ENCODE results near the gene RADX.

RADX gene

GRCh38 chrX:106611679-106612392, at the start of gene RADX:
TSS of gene RADX (plus strand) at chrX:106611978. CDS start at chrX:106612081, 103 bp downstream.
- H3K36me3 ChIP-seq (ENCODE audit: insufficient read depth, low read depth, low read length) = no peaks in the 10 kb centered on the region
- H3K27me3 ChIP-seq (ENCODE audit: insufficient read depth, low read length) = peaks cover 20% of the 10 kb centered on the region
- H3K4me1 ChIP-seq (ENCODE audit: insufficient read depth, low read length) = no peaks in the 10 kb centered on the region
- H3K4me3 ChIP-seq (ENCODE audit: low read length) = peak within 1 kb of the TSS; percentile 82
- peak within 1 kb of the TSS; percentile 72; the same call in 1 of the 2 replicates for H3K9ac ChIP-seq (ENCODE audit: low read depth, low read length)
- H3K27ac ChIP-seq (ENCODE audit: low read length) = no peak within 1 kb of the TSS
- no peaks in the 10 kb centered on the region for H3K9me3 ChIP-seq (ENCODE audit: insufficient read depth, low read depth, low read length)

- Histone ChIP-seq H3K4me1 (ENCODE audit: insufficient read depth, low read length) (no peaks in the 10 kb centered on the region), H3K9ac (ENCODE audit: low read depth, low read length) (no peak overlapping the region), H3K27me3 (ENCODE audit: insufficient read depth, low read length) (no peaks in the 10 kb centered on the region), H3K27ac (ENCODE audit: low read length) (no peak overlapping the region), H3K9me3 (ENCODE audit: insufficient read depth, low read depth, low read length) (no peaks in the 10 kb centered on the region), H3K4me3 (ENCODE audit: low read length) (no peak overlapping the region), H3K36me3 (ENCODE audit: insufficient read depth, low read depth, low read length) (no peaks in the 10 kb centered on the region)
Observed at GRCh38 chrX:106564986-106565385, 46.8 kb upstream of the RADX start.

GRCh38 chrX:106566362-106566761, 45.4 kb upstream of the RADX start:
- H3K4me3 ChIP-seq (ENCODE audit: low read length) = no peak overlapping the region
- no peak overlapping the region for H3K9ac ChIP-seq (ENCODE audit: low read depth, low read length)
- H3K27me3 ChIP-seq (ENCODE audit: insufficient read depth, low read length) = no peaks in the 10 kb centered on the region
- no peaks in the 10 kb centered on the region for H3K36me3 ChIP-seq (ENCODE audit: insufficient read depth, low read depth, low read length)
- H3K9me3 ChIP-seq (ENCODE audit: insufficient read depth, low read depth, low read length) = no peaks in the 10 kb centered on the region
- H3K27ac ChIP-seq (ENCODE audit: low read length) = no peak overlapping the region
- H3K4me1 ChIP-seq (ENCODE audit: insufficient read depth, low read length) = no peaks in the 10 kb centered on the region

GRCh38 chrX:106581856-106582255, 29.9 kb upstream of the RADX start:
- Histone ChIP-seq H3K9me3 (ENCODE audit: insufficient read depth, low read depth, low read length) (peaks cover 10% of the 10 kb centered on the region; the same call in 1 of the 2 replicates), H3K9ac (ENCODE audit: low read depth, low read length) (no peak overlapping the region), H3K36me3 (ENCODE audit: insufficient read depth, low read depth, low read length) (no peaks in the 10 kb centered on the region), H3K4me3 (ENCODE audit: low read length) (no peak overlapping the region), H3K27me3 (ENCODE audit: insufficient read depth, low read length) (no peaks in the 10 kb centered on the region), H3K27ac (ENCODE audit: low read length) (no peak overlapping the region), H3K4me1 (ENCODE audit: insufficient read depth, low read length) (no peaks in the 10 kb centered on the region)

- H3K9ac ChIP-seq (ENCODE audit: low read depth, low read length) = no peak overlapping the region
- H3K27me3 ChIP-seq (ENCODE audit: insufficient read depth, low read length) = no peaks in the 10 kb centered on the region
- no peaks in the 10 kb centered on the region for H3K9me3 ChIP-seq (ENCODE audit: insufficient read depth, low read depth, low read length)
- H3K4me3 ChIP-seq (ENCODE audit: low read length) = no peak overlapping the region
- H3K36me3 ChIP-seq (ENCODE audit: insufficient read depth, low read depth, low read length) = no peaks in the 10 kb centered on the region
- no peaks in the 10 kb centered on the region for H3K4me1 ChIP-seq (ENCODE audit: insufficient read depth, low read length)
- no peak overlapping the region for H3K27ac ChIP-seq (ENCODE audit: low read length)
Observed at GRCh38 chrX:106585478-106585877, 26.3 kb upstream of the RADX start.

GRCh38 chrX:106588801-106589200, 23.0 kb upstream of the RADX start:
- no peaks in the 10 kb centered on the region for H3K27me3 ChIP-seq (ENCODE audit: insufficient read depth, low read length)
- no peak overlapping the region for H3K4me3 ChIP-seq (ENCODE audit: low read length)
- H3K9me3 ChIP-seq (ENCODE audit: insufficient read depth, low read depth, low read length) = no peaks in the 10 kb centered on the region
- no peak overlapping the region for H3K27ac ChIP-seq (ENCODE audit: low read length)
- no peaks in the 10 kb centered on the region for H3K36me3 ChIP-seq (ENCODE audit: insufficient read depth, low read depth, low read length)
- no peaks in the 10 kb centered on the region for H3K4me1 ChIP-seq (ENCODE audit: insufficient read depth, low read length)
- no peak overlapping the region for H3K9ac ChIP-seq (ENCODE audit: low read depth, low read length)

GRCh38 chrX:106599411-106599810, 12.4 kb upstream of the RADX start:
- Histone ChIP-seq H3K4me3 (ENCODE audit: low read length) (no peak overlapping the region), H3K36me3 (ENCODE audit: insufficient read depth, low read depth, low read length) (no peaks in the 10 kb centered on the region), H3K9me3 (ENCODE audit: insufficient read depth, low read depth, low read length) (no peaks in the 10 kb centered on the region), H3K9ac (ENCODE audit: low read depth, low read length) (no peak overlapping the region), H3K4me1 (ENCODE audit: insufficient read depth, low read length) (no peaks in the 10 kb centered on the region), H3K27me3 (ENCODE audit: insufficient read depth, low read length) (no peaks in the 10 kb centered on the region), H3K27ac (ENCODE audit: low read length) (no peak overlapping the region)

- no peaks in the 10 kb centered on the region for H3K27me3 ChIP-seq (ENCODE audit: insufficient read depth, low read length)
- no peaks in the 10 kb centered on the region for H3K36me3 ChIP-seq (ENCODE audit: insufficient read depth, low read depth, low read length)
- H3K27ac ChIP-seq (ENCODE audit: low read length) = no peak overlapping the region
- H3K9ac ChIP-seq (ENCODE audit: low read depth, low read length) = no peak overlapping the region
- H3K4me1 ChIP-seq (ENCODE audit: insufficient read depth, low read length) = no peaks in the 10 kb centered on the region
- no peak overlapping the region for H3K4me3 ChIP-seq (ENCODE audit: low read length)
- no peaks in the 10 kb centered on the region for H3K9me3 ChIP-seq (ENCODE audit: insufficient read depth, low read depth, low read length)
Observed at GRCh38 chrX:106606571-106606970, 5.2 kb upstream of the RADX start.

- Histone ChIP-seq H3K27me3 (ENCODE audit: insufficient read depth, low read length) (peaks cover 11% of the 10 kb centered on the region), H3K4me1 (ENCODE audit: insufficient read depth, low read length) (no peaks in the 10 kb centered on the region), H3K4me3 (ENCODE audit: low read length) (no peak overlapping the region), H3K9ac (ENCODE audit: low read depth, low read length) (no peak overlapping the region), H3K36me3 (ENCODE audit: insufficient read depth, low read depth, low read length) (no peaks in the 10 kb centered on the region), H3K9me3 (ENCODE audit: insufficient read depth, low read depth, low read length) (no peaks in the 10 kb centered on the region), H3K27ac (ENCODE audit: low read length) (no peak overlapping the region)
Observed at GRCh38 chrX:106608016-106608415, 3.8 kb upstream of the RADX start.

GRCh38 chrX:106611317-106611678, 480 bp upstream of the RADX start:
- H3K36me3 ChIP-seq (ENCODE audit: insufficient read depth, low read depth, low read length) = no peaks in the 10 kb centered on the region
- H3K4me1 ChIP-seq (ENCODE audit: insufficient read depth, low read length) = no peaks in the 10 kb centered on the region
- no peaks in the 10 kb centered on the region for H3K9me3 ChIP-seq (ENCODE audit: insufficient read depth, low read depth, low read length)
- peaks cover 20% of the 10 kb centered on the region for H3K27me3 ChIP-seq (ENCODE audit: insufficient read depth, low read length)
- H3K9ac ChIP-seq (ENCODE audit: low read depth, low read length) = no peak overlapping the region
- H3K4me3 ChIP-seq (ENCODE audit: low read length) = peak overlapping the region; percentile 82
- H3K27ac ChIP-seq (ENCODE audit: low read length) = no peak overlapping the region

GRCh38 chrX:106612393-106612763, 600 bp downstream of the RADX start:
- Histone ChIP-seq H3K9ac (ENCODE audit: low read depth, low read length) (peak overlapping the region; percentile 72; the same call in 1 of the 2 replicates), H3K27ac (ENCODE audit: low read length) (no peak overlapping the region), H3K27me3 (ENCODE audit: insufficient read depth, low read length) (peaks cover 20% of the 10 kb centered on the region), H3K4me3 (ENCODE audit: low read length) (peak overlapping the region; percentile 82), H3K4me1 (ENCODE audit: insufficient read depth, low read length) (no peaks in the 10 kb centered on the region), H3K36me3 (ENCODE audit: insufficient read depth, low read depth, low read length) (no peaks in the 10 kb centered on the region), H3K9me3 (ENCODE audit: insufficient read depth, low read depth, low read length) (no peaks in the 10 kb centered on the region)

- no peak overlapping the region for H3K27ac ChIP-seq (ENCODE audit: low read length)
- peaks cover 20% of the 10 kb centered on the region for H3K27me3 ChIP-seq (ENCODE audit: insufficient read depth, low read length)
- H3K4me1 ChIP-seq (ENCODE audit: insufficient read depth, low read length) = no peaks in the 10 kb centered on the region
- no peaks in the 10 kb centered on the region for H3K36me3 ChIP-seq (ENCODE audit: insufficient read depth, low read depth, low read length)
- H3K9ac ChIP-seq (ENCODE audit: low read depth, low read length) = no peak overlapping the region
- H3K4me3 ChIP-seq (ENCODE audit: low read length) = peak overlapping the region; percentile 82; the same call in 1 of the 2 replicates
- H3K9me3 ChIP-seq (ENCODE audit: insufficient read depth, low read depth, low read length) = no peaks in the 10 kb centered on the region
Observed at GRCh38 chrX:106613277-106613676, 1.5 kb downstream of the RADX start.

Data from iPS-20b (cell line).